ES-I3 (cell line): ENCODE measurements around the gene RSBN1L.

Source experiments
- H3K36me3 ChIP-seq: 2 replicates; pipeline ENCODE4 v1.6.1; 2013; ENCODE audit warnings: mild to moderate bottlenecking, low read length, control low read depth, moderate library complexity; ENCODE audit not compliant: insufficient read depth
- H3K4me1 ChIP-seq: 2 replicates; pipeline ENCODE4 v1.6.1; 2013; ENCODE audit warnings: mild to moderate bottlenecking, control low read depth, low read length; ENCODE audit not compliant: insufficient read depth
- H3K9ac ChIP-seq: 2 replicates; pipeline ENCODE4 v1.6.1; 2013; ENCODE audit warnings: low read depth, mild to moderate bottlenecking, low read length, moderate library complexity
- H3K9me3 ChIP-seq: 2 replicates; pipeline ENCODE4 v1.6.1; 2013; ENCODE audit warnings: mild to moderate bottlenecking, low read length, moderate library complexity; ENCODE audit not compliant: control insufficient read depth, insufficient read depth

RSBN1L gene

DNA sequence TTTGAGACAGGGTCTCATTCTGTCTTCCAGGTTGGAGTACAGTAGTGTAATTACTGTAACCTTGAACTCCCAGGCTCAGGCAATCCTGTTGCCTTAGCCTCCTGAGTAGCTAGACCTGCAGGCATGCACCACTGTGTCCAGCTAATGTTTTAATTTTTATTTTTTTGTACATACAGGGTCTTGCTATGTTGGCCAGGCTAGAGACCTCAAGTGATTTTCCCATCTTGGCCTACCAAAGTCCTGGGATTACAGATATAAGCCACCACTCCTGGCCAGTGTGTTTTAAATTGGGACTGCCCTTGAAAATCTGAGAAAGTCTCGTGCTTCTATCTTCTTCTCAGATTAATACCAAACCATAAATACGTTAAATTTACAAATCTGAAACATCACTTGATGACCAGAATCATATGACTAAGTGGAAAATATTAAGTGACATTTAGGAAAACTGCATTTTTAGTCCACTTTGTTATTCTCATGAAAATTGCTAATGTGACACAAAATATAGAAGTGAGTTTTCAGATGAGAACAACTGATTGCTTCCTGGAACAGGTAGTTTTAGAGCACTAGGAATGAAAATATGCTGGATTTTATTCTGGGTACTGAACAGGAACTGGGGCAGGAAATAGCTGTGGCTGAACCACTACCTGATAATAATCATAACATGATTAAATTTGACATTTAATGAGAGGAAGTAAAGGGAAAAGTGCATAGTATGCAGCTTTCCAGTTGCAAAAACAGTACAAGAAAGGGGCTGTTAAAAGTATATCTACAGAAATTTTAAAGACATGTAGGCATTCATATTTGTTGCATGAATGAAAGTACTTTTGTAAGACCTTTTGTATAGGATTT, 106.5 kb downstream of the RSBN1L start:
- Histone ChIP-seq H3K36me3 (no peaks in the 10 kb centered on the region), H3K9ac (no peak overlapping the region)

DNA sequence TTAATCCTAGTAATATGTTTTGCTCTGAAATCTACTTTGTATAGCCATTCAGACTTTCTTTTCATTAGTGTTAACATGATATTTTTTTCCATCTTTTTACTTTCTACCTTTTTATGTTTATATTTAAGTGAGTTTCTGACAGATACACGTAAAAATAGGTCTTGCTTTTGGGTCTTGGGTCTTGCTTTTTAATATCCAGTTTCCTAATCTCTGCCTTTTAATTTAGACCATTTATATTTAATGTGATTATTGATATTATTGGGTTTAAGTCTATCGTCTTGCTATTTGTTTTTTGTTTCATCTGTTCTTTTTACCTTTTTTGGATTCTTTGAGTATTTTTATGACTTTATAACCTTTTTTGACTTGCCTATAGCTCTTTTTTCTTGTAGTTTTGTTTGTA, 110.2 kb downstream of the RSBN1L start:
- Histone ChIP-seq H3K9me3 (no peaks in the 10 kb centered on the region), H3K9ac (no peak overlapping the region), H3K36me3 (no peaks in the 10 kb centered on the region), H3K4me1 (no peaks in the 10 kb centered on the region)

More for the DNA sequence above, 106.5 kb downstream of the RSBN1L start:
- Histone ChIP-seq H3K4me1 (peaks cover 4% of the 10 kb centered on the region), H3K9me3 (no peaks in the 10 kb centered on the region)

DNA sequence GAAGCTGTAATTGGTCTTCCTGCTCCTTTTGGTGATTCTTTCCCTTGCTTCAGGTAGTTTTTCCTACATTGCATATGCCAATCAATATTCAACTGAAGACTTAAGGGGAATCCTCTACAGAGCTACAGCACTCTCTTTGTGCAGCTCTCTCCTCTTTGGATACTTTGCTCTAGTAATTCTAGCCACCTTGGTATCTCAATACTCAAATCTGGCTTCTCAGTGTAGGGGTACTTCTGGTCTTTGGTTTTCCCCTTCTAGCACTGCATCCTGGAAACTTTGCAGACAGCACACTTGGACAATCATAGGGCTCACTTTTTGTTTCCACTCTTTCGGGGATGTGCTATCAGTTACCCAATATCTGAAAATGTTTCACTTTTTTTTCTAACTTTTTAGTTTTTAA, 112.3 kb downstream of the RSBN1L start:
- Histone ChIP-seq H3K9me3 (no peaks in the 10 kb centered on the region), H3K9ac (no peak overlapping the region), H3K4me1 (no peaks in the 10 kb centered on the region), H3K36me3 (no peaks in the 10 kb centered on the region)

DNA sequence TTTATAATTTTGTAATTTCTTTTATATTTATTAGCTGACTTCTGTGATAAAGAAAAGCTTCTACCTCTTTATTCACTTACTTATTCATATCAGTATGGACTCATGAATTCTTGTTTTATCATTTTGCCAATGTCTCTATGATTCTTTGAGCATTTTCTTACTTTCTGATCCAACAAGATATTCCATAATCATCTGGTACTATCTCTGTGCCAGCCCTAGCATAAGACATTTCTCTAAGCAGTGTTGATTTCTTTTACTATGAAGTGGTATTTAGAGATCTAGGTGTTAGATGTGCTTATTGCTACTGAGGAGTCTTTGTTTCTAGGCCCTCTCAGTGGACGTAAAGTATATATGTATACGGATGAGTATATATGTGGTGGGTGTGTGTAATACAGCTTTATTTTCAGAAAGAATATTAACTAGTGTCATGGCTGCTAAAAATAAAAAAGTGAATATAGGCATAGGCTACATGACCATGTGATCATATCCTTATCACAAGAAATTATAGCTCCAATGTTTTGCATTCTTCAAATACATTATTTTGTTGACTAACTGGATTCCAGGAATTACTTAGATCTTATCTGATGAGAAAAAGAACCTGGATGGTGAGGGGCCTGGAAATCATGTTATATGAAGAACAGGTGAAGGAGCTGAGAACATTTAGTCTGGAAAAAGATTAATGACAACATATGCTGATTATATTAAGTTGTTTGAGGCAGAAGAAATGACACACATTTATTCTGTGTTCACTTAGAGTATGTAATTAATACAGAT, 115.4 kb downstream of the RSBN1L start:
- Histone ChIP-seq H3K9me3 (no peaks in the 10 kb centered on the region), H3K4me1 (no peaks in the 10 kb centered on the region), H3K9ac (no peak overlapping the region), H3K36me3 (no peaks in the 10 kb centered on the region)

DNA sequence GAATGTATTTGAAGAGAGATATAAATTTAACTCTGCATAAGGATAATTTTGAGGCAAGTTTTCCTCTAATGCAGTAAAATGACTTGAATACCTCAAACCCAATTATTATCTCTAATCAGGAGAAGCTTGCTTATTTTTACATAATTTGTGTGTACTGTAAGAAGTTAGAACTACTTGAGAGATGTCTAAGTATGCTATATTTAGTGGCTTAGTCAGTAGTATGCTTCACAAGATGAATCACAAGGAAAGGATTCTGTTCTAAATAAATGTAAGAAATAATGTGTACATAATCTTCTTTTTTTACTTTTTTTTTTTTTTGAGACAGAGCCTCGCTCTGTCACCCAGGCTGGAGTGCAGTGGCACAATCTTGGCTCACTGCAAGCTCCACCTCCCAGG, 116.0 kb downstream of the RSBN1L start:
- Histone ChIP-seq H3K9me3 (no peaks in the 10 kb centered on the region), H3K4me1 (no peaks in the 10 kb centered on the region), H3K9ac (no peak overlapping the region), H3K36me3 (no peaks in the 10 kb centered on the region)

DNA sequence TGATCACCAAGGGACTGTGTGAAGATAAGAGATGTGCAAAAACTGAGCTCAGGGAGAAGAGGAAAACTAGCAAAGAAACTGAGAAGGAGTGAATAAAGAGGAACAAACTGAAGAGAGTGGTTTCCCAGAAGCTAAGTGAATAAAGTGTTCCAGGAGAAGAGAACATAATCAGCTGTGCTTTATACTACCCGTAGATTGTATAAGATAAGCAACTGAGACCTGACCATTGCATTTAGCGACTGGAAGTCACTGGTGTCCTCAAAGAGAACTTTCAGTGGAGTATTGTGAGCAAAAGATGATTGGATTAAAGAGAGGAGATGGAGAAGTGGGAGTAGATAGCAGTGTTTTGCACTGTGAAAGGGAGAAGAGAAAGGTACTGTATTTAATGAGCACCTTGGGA, 116.9 kb downstream of the RSBN1L start:
- H3K9me3 ChIP-seq = no peaks in the 10 kb centered on the region; the same call in 1 of the 2 replicates
- H3K36me3 ChIP-seq = no peaks in the 10 kb centered on the region
- H3K4me1 ChIP-seq = no peaks in the 10 kb centered on the region
- H3K9ac ChIP-seq = no peak overlapping the region

DNA sequence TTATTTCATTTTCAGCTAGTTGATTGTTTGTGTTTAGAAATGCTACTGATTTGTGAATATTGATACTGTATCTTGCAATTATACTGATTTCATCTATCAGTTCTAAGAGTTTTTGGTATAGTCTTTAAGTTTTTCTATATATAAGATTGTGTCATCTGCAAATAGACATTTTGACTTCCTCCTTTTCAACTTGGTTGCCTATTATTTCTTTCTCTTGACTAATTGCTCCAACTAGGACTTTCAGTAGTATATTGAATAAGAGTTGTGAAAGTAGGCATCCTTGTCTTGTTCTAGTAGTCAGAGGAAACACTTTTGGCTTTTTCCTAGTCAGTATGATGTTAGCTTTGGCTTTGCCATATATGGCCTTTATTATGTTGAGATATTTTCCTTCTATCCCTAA, 122.8 kb downstream of the RSBN1L start:
- Histone ChIP-seq H3K36me3 (no peaks in the 10 kb centered on the region), H3K9ac (no peak overlapping the region), H3K4me1 (no peaks in the 10 kb centered on the region), H3K9me3 (peaks cover 8% of the 10 kb centered on the region)

DNA sequence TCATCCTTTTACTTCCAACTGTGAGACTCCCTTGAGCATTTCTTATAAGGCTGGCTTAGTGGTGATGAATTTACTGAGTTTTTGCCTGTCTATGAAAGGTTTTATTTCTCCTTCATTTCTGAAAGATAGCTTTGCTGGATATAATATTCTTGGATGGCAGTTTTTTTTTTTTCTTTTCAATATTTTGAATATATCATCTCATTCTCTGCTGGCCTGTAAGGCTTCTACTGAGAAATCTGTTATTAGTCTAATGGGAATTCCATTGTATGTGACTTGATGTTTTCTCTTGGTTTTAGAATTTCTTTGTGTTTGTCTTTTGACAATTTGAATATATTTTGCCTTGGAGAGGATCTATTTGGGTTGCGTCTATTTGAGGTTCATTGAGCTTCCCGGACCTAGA, 124.7 kb downstream of the RSBN1L start:
- Histone ChIP-seq H3K36me3 (no peaks in the 10 kb centered on the region), H3K9me3 (peaks cover 8% of the 10 kb centered on the region), H3K9ac (no peak overlapping the region), H3K4me1 (no peaks in the 10 kb centered on the region)

DNA sequence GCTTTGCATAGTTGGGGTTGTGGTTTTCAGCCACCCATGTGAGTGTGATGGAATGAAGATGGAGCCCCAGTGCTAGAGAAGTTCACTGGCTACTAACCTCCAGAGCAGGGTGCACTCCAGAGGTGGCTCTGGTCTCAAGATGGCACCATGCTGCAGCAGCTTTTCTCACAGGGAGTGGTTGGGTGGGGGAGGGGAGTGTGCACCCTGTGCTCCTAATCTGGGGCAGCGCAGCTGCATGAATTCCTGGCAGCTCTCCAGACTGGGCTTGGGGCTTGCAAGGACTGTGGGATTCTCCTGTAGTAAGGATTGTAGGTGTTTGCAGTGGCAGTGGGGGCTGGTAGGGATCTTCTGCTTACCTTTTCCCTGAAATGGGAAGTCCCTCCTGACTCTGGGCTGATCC, 126.0 kb downstream of the RSBN1L start:
- Histone ChIP-seq H3K9ac (no peak overlapping the region), H3K4me1 (no peaks in the 10 kb centered on the region), H3K36me3 (no peaks in the 10 kb centered on the region), H3K9me3 (peaks cover 8% of the 10 kb centered on the region)

DNA sequence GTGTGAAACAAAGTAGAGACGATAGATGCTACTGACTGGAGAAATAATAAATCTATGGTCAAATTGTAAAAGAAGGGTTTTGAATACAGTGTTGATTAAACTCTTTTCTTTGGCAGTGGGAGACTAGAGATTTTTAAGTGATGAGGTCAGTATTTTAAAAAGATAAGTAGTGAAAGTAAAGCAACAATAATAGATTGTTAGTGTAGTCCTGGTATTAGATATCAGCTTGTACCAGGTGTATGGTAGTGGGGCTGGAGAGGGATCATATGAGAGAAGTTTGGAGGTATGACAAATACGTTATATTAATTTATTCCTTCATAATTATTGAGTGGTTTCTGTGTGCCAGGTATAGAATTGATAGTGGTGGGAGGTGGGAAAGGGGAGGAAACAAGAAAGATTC, 127.5 kb downstream of the RSBN1L start:
- no peaks in the 10 kb centered on the region for H3K4me1 ChIP-seq
- H3K9me3 ChIP-seq = peaks cover 8% of the 10 kb centered on the region
- no peaks in the 10 kb centered on the region for H3K36me3 ChIP-seq
- no peak overlapping the region for H3K9ac ChIP-seq

DNA sequence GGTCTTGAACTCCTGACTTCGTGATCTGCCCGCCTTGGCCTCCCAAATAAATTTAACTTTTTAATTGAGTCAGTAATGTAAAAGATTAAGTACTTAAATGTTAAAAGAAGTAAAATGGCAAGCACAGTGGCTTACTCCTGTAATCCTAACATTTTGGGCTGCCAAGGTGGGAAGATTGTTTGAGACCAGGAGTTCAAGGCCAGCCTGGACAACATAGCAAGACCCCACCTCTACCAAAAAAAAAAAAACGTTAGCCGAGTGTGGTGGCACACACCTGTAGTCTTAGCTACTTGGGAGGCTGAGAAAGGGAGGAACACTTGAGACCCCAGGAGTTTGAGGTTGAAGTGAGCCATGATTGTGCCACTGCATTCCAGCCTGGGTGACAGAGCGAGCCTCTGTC, 128.4 kb downstream of the RSBN1L start:
- H3K9ac ChIP-seq = no peak overlapping the region
- peaks cover 8% of the 10 kb centered on the region for H3K9me3 ChIP-seq
- H3K36me3 ChIP-seq = no peaks in the 10 kb centered on the region
- H3K4me1 ChIP-seq = no peaks in the 10 kb centered on the region

DNA sequence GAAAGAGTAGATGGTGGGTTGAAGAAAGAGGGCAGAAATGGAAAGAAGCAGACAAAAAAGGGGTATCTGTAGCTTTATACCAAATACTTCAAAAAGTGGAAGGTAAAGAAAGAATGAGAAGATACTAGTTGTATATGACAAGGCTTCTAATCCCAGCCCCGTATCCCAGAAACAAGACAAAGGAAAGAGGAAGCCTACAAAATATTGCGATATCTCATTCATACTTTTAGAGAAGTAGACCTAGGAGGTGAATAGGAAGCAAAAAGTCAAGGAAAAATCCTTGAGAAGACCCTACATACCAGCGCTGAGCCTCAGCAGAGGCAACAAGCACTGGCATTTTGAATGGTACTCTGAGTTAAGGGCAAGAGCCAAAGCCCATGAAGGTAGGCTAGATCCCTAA, 128.9 kb downstream of the RSBN1L start:
- Histone ChIP-seq H3K4me1 (no peaks in the 10 kb centered on the region), H3K9me3 (peaks cover 8% of the 10 kb centered on the region), H3K36me3 (no peaks in the 10 kb centered on the region), H3K9ac (no peak overlapping the region)

DNA sequence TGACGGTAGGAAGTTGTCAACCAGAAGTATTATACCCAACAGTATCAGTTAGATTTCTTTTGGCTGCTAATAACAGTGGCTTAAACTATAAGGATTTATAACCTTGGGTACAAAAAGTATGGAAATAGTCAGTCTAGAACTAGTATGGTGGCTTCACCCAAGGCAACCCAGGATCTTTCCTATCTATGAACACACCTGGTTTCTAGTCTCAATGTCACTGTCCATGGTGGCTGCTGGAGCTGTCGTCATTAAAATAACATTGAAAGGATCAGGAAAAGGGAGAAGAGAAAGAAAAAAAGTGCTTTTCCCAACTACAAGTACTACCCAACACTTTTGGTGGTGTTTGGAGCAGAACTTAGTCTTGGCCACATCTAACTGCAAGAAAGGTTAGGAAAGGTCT, 130.0 kb downstream of the RSBN1L start:
- Histone ChIP-seq H3K36me3 (no peaks in the 10 kb centered on the region), H3K9me3 (peaks cover under 1% of the 10 kb centered on the region; the same call in 1 of the 2 replicates), H3K4me1 (no peaks in the 10 kb centered on the region; the same call in 1 of the 2 replicates), H3K9ac (no peak overlapping the region)

DNA sequence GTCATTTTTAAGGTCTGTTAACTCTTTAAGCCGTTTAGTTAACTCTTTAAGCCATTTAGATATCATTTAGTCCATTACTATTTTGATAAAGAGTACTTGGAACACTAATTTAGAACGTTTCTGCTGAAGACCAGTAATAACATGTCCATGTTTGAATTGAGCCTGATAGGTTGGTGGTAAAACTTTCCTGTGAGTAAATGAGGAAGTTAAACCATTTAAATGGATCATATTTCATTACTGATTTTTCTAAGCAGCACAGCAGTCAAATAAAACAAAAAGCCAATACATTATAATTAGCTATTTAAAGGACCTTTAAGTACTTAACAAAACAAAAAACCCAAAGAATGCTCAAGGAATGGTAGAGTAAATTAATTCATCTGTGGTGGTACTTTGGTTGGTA, 131.7 kb downstream of the RSBN1L start:
- Histone ChIP-seq H3K4me1 (no peaks in the 10 kb centered on the region; the same call in 1 of the 2 replicates), H3K9me3 (no peaks in the 10 kb centered on the region), H3K36me3 (no peaks in the 10 kb centered on the region), H3K9ac (no peak overlapping the region)
